HepG2 (cell line): ENCODE measurements around the gene P2RY12.

ENCODE experiments used
- ESRRA ChIP-seq: sonication (generic); formaldehyde crosslinking; IDR thresholded peaks from 2 replicates; pipeline ENCODE4 v1.5.1; 2020; ENCODE audit warnings: mild to moderate bottlenecking, low read depth, missing genetic modification reagents
- ETV6 ChIP-seq: sonication (generic); formaldehyde crosslinking; conservative IDR thresholded peaks from 2 replicates; pipeline ENCODE4 v1.4.0; 2020; ENCODE audit warnings: missing genetic modification reagents
- EZH2 ChIP-seq: conservative IDR thresholded peaks from 2 replicates; pipeline ENCODE4 v1.6.1; 2012; ENCODE audit warnings: mild to moderate bottlenecking, low read depth, low read length, moderate library complexity
- GTF2F1 ChIP-seq: fragments of 150-350 bp; IDR thresholded peaks from 2 replicates; pipeline ENCODE4 v1.6.1; 2014; ENCODE audit warnings: low read length
- KLF13 ChIP-seq: sonication (generic); formaldehyde crosslinking; IDR thresholded peaks from 2 replicates; pipeline ENCODE4 v1.4.0; 2020; ENCODE audit warnings: mild to moderate bottlenecking, missing genetic modification reagents
- MYC ChIP-seq: sonication (generic); formaldehyde crosslinking; IDR thresholded peaks from 2 replicates; pipeline ENCODE4 v1.9.0; 2021; ENCODE audit warnings: missing genetic modification reagents, borderline replicate concordance
- RFX5 ChIP-seq: IDR thresholded peaks from 2 replicates; pipeline ENCODE4 v1.6.1; 2011; ENCODE audit warnings: low read depth, low read length, improper control_type of control experiment
- SMAD3 ChIP-seq: sonication (generic); formaldehyde crosslinking; IDR thresholded peaks from 2 replicates; pipeline ENCODE4 v1.4.0; 2020; ENCODE audit warnings: missing genetic modification reagents
- SMARCC2 ChIP-seq: fragments of 450-650 bp; IDR thresholded peaks from 2 replicates; pipeline ENCODE4 v1.6.1; 2017; ENCODE audit warnings: antibody characterized with exemption, mild to moderate bottlenecking
- ZBTB44 ChIP-seq: sonication (generic); formaldehyde crosslinking; IDR thresholded peaks from 2 replicates; pipeline ENCODE4 v1.4.0; 2020; ENCODE audit warnings: missing genetic modification reagents
- ZNF407 ChIP-seq: sonication (generic); formaldehyde crosslinking; IDR thresholded peaks from one replicate; pipeline ENCODE4 v1.5.1; 2020; ENCODE audit warnings: mild to moderate bottlenecking, missing genetic modification reagents; ENCODE audit errors: not compliant biosample characterization
- ZNF770 ChIP-seq: sonication (generic); formaldehyde crosslinking; IDR thresholded peaks from 2 replicates; pipeline ENCODE4 v1.5.0; 2020; ENCODE audit warnings: mild to moderate bottlenecking, missing genetic modification reagents
- TF ChIP-seq, protein P1 (sequence below): sonication (generic); formaldehyde crosslinking; IDR thresholded peaks from 2 replicates; pipeline ENCODE4 v1.5.0; 2020; ENCODE audit warnings: mild to moderate bottlenecking, missing genetic modification reagents, moderate library complexity

GRCh38 chr3:151293127-151293526 lies 91.4 kb downstream of the P2RY12 start:
- TF ChIP-seq ETV6 (CRISPR knock-in tag) (no peak), GTF2F1 (no peak), SMAD3 (CRISPR knock-in tag) (no peak), RFX5 (no peak), MYC (CRISPR knock-in tag) (no peak), EZH2 (no peak), ZBTB44 (CRISPR knock-in tag) (no peak), KLF13 (no peak), SMARCC2 (no peak), ZNF407 (no peak), ZNF770 (CRISPR knock-in tag) (no peak), ESRRA (CRISPR knock-in tag) (no peak)
- TF ChIP-seq, protein P1, sequence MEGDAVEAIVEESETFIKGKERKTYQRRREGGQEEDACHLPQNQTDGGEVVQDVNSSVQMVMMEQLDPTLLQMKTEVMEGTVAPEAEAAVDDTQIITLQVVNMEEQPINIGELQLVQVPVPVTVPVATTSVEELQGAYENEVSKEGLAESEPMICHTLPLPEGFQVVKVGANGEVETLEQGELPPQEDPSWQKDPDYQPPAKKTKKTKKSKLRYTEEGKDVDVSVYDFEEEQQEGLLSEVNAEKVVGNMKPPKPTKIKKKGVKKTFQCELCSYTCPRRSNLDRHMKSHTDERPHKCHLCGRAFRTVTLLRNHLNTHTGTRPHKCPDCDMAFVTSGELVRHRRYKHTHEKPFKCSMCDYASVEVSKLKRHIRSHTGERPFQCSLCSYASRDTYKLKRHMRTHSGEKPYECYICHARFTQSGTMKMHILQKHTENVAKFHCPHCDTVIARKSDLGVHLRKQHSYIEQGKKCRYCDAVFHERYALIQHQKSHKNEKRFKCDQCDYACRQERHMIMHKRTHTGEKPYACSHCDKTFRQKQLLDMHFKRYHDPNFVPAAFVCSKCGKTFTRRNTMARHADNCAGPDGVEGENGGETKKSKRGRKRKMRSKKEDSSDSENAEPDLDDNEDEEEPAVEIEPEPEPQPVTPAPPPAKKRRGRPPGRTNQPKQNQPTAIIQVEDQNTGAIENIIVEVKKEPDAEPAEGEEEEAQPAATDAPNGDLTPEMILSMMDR (CRISPR knock-in tag), result no peak
